Stimulated activated CD4-positive, alpha-beta T cell treated with anti-CD3 and anti-CD28 coated beads, Interleukin-4, amount 100 ng/mL, for 24 hours (primary cell): ENCODE data around the gene PLPP4.

Experiments
- DNase-seq: peaks from one replicate; pipeline ENCODE4 v3.0.0-alpha.2; 2020

The PLPP4 gene

GRCh38 chr10:120527691-120528090 lies 70.7 kb downstream of the PLPP4 start:
- DNase-seq = no peak

GRCh38 chr10:120530699-120531098 lies 73.7 kb downstream of the PLPP4 start:
- DNase-seq = no peak

GRCh38 chr10:120538091-120538490 lies 81.1 kb downstream of the PLPP4 start:
- DNase-seq = no peak

GRCh38 chr10:120539076-120539475 lies 82.0 kb downstream of the PLPP4 start:
- DNase-seq = no peak

- no peak for DNase-seq
Observed at GRCh38 chr10:120540486-120540885, 83.5 kb downstream of the PLPP4 start.

GRCh38 chr10:120541984-120542383 lies 85.0 kb downstream of the PLPP4 start:
- DNase-seq = no peak

- no peak for DNase-seq
Observed at GRCh38 chr10:120542591-120542990, 85.6 kb downstream of the PLPP4 start.

- DNase-seq = no peak
Observed at GRCh38 chr10:120543291-120543690, 86.3 kb downstream of the PLPP4 start.

GRCh38 chr10:120548210-120548609 lies 91.2 kb downstream of the PLPP4 start:
- DNase-seq = no peak

GRCh38 chr10:120552262-120552661 lies 95.2 kb downstream of the PLPP4 start:
- DNase-seq = no peak

- DNase-seq = no peak
Observed at GRCh38 chr10:120553911-120554310, 96.9 kb downstream of the PLPP4 start.

GRCh38 chr10:120555436-120555835 lies 98.4 kb downstream of the PLPP4 start:
- no peak for DNase-seq

GRCh38 chr10:120555842-120556532 lies 99.0 kb downstream of the PLPP4 start:
- DNase-seq = no peak

GRCh38 chr10:120557311-120557710 lies 100.3 kb downstream of the PLPP4 start:
- DNase-seq = no peak

GRCh38 chr10:120559800-120560199 lies 102.8 kb downstream of the PLPP4 start:
- DNase-seq = no peak

GRCh38 chr10:120562956-120563355 lies 105.9 kb downstream of the PLPP4 start:
- DNase-seq = no peak

GRCh38 chr10:120570418-120570817 lies 113.4 kb downstream of the PLPP4 start:
- DNase-seq = no peak

GRCh38 chr10:120571266-120571665 lies 114.2 kb downstream of the PLPP4 start:
- DNase-seq = no peak

- no peak for DNase-seq
Observed at GRCh38 chr10:120572307-120572706, 115.3 kb downstream of the PLPP4 start.

- DNase-seq = no peak
Observed at GRCh38 chr10:120573355-120573754, 116.3 kb downstream of the PLPP4 start.

- no peak for DNase-seq
Observed at GRCh38 chr10:120574981-120575380, 118.0 kb downstream of the PLPP4 start.

- DNase-seq = no peak
Observed at GRCh38 chr10:120575411-120575810, 118.4 kb downstream of the PLPP4 start.

GRCh38 chr10:120578134-120578533 lies 121.1 kb downstream of the PLPP4 start:
- no peak for DNase-seq

GRCh38 chr10:120578890-120579289 lies 121.9 kb downstream of the PLPP4 start:
- DNase-seq = no peak
